SK-N-SH (cell line): ENCODE results near the gene LRFN3.
A peak's percentile ranks its signal among the peaks of the same experiment; 100 is the strongest.

Source experiments
- MAX ChIP-seq: IDR thresholded peaks from 2 replicates; pipeline ENCODE4 v1.4.0; 2012; ENCODE audit warnings: low read depth
- TAF1 ChIP-seq: IDR thresholded peaks from 2 replicates; pipeline ENCODE4 v1.6.1; 2012; ENCODE audit warnings: low read depth, mild to moderate bottlenecking, low read length, moderate library complexity, borderline replicate concordance

- TF ChIP-seq MAX: peak; percentile 87
- no peak for TF ChIP-seq TAF1
Measured at GRCh38 chr19:35935911-35936737, at the start of gene LRFN3.
